ENCODE results near the gene DAAM2. TPM values are rescaled to one million over a fixed set of nuclear protein-coding genes. Genes with fewer than 3 reads are reported as not detected.

DAAM2 gene
- total RNA-seq, 2 donors from 2014 or later = 4.7 to 41.3 TPM

GRCh38 chr6:39760226-39760952 is 31.8 kb upstream of the DAAM2 start:
- H3K4me1 ChIP-seq (replicated peaks) = no peaks in the 10 kb centered on the region
- no peak overlapping the region for H3K27ac ChIP-seq
- 62% methylated on average over 3 of the region's 3 CpGs for WGBS
- intact Hi-C loops (cut with DNase I) = no loop called here
- H3K36me3 ChIP-seq = no peaks in the 10 kb centered on the region
- no peaks in the 10 kb centered on the region for H3K9me3 ChIP-seq
- TF ChIP-seq POLR2AphosphoS5 (IDR thresholded peaks at IDR 0.05) (no peak), POLR2A (IDR thresholded peaks at IDR 0.05) (no peak), CTCF (IDR thresholded peaks at IDR 0.05) (no peak)
- no peak for DNase-seq (ENCODE audit: low spot score)
- H3K27me3 ChIP-seq (replicated peaks; ENCODE audit: insufficient read depth) = no peaks in the 10 kb centered on the region
- no peak overlapping the region for H3K4me3 ChIP-seq

- TF ChIP-seq CTCF (IDR thresholded peaks at IDR 0.05) (no peak), POLR2AphosphoS5 (IDR thresholded peaks at IDR 0.05) (no peak), POLR2A (IDR thresholded peaks at IDR 0.05) (no peak)
- H3K27me3 ChIP-seq (replicated peaks; ENCODE audit: insufficient read depth) = no peaks in the 10 kb centered on the region
- H3K4me3 ChIP-seq = no peak overlapping the region
- H3K4me1 ChIP-seq (replicated peaks) = no peaks in the 10 kb centered on the region
- H3K27ac ChIP-seq = no peak overlapping the region
- WGBS = 23% methylated on average over 3 of the region's 3 CpGs
- H3K9me3 ChIP-seq = no peaks in the 10 kb centered on the region
- no peak for DNase-seq (ENCODE audit: low spot score)
- intact Hi-C loops (cut with DNase I) = no loop called here
- no peaks in the 10 kb centered on the region for H3K36me3 ChIP-seq
Measured at GRCh38 chr6:39765508-39766065, 26.6 kb upstream of the DAAM2 start.

- Histone ChIP-seq H3K9me3 (no peaks in the 10 kb centered on the region), H3K36me3 (no peaks in the 10 kb centered on the region), H3K4me1 (replicated peaks) (no peaks in the 10 kb centered on the region), H3K27me3 (replicated peaks; ENCODE audit: insufficient read depth) (no peaks in the 10 kb centered on the region), H3K27ac (no peak overlapping the region), H3K4me3 (no peak overlapping the region)
- WGBS = 70% methylated on average over 5 of the region's 5 CpGs
- TF ChIP-seq POLR2AphosphoS5 (IDR thresholded peaks at IDR 0.05) (no peak), CTCF (IDR thresholded peaks at IDR 0.05) (no peak), POLR2A (IDR thresholded peaks at IDR 0.05) (no peak)
- intact Hi-C loops (cut with DNase I) = no loop called here
- DNase-seq (ENCODE audit: low spot score) = no peak
Measured at GRCh38 chr6:39769012-39769411, 23.2 kb upstream of the DAAM2 start.

DNA sequence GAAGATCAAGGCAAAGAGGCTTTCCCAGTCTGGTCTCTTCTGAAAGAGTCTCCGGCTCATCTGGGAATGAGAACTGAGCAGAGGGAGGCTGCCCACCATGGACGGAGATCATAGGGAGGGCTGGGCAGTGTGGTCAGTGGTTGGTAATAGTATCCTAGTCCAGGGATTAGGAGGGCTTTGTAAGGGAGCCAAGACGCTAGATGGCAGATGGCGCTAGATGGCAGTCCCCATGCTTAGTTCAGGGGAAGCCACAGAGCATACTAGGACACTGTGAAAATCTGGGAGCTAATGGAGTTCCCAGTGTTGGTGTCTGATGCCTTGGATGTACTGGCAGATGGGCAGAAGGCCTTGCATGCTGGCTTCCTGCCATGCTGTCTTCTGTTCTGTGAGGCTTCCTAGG is 21.7 kb upstream of the DAAM2 start:
- Histone ChIP-seq H3K27me3 (replicated peaks; ENCODE audit: insufficient read depth) (no peaks in the 10 kb centered on the region), H3K4me3 (no peak overlapping the region), H3K4me1 (replicated peaks) (no peaks in the 10 kb centered on the region), H3K27ac (no peak overlapping the region), H3K9me3 (no peaks in the 10 kb centered on the region), H3K36me3 (no peaks in the 10 kb centered on the region)
- intact Hi-C loops (cut with DNase I) = no loop called here
- TF ChIP-seq POLR2A (IDR thresholded peaks at IDR 0.05) = no peak
- no peak for TF ChIP-seq POLR2AphosphoS5 (IDR thresholded peaks at IDR 0.05)
- TF ChIP-seq CTCF (IDR thresholded peaks at IDR 0.05) = no peak
- no peak for DNase-seq (ENCODE audit: low spot score)
- 89% methylated on average over 4 of the region's 4 CpGs for WGBS

Measured in prostate gland (tissue), 2 donors.